ENCODE results near the gene CLEC4D. TPM values are rescaled to one million over a fixed set of nuclear protein-coding genes. Genes with fewer than 3 reads are reported as not detected.

CLEC4D gene
- total RNA-seq, 1 experiment from 2014 or later = 0.42 TPM

- no peaks in the 10 kb centered on the region for H3K27me3 ChIP-seq (ENCODE audit: insufficient read depth, low read length)
- H2BK5ac ChIP-seq (ENCODE audit: insufficient read length, low read length) = no peak overlapping the region
- no peak overlapping the region for H3K4me2 ChIP-seq (ENCODE audit: insufficient read depth, insufficient read length, low read length)
- no peak overlapping the region for H4K91ac ChIP-seq (ENCODE audit: insufficient read length, low read depth, low read length)
- H2BK12ac ChIP-seq (ENCODE audit: insufficient read length, low read depth, low read length) = no peak overlapping the region
- no peak overlapping the region for H2BK20ac ChIP-seq (ENCODE audit: low read depth, low read length, poor library complexity, severe bottlenecking)
- H3K27me3 Mint-ChIP-seq (ENCODE audit: low read depth) = no peaks in the 10 kb centered on the region
- no peak overlapping the region for H3K23ac ChIP-seq (ENCODE audit: insufficient read length, low read depth, low read length)
- H3K9ac ChIP-seq (ENCODE audit: extremely low read depth, insufficient read length, low read length) = no peak overlapping the region
- no peak overlapping the region for H2AFZ ChIP-seq (ENCODE audit: low read length)
- no peak overlapping the region for H4K5ac ChIP-seq (ENCODE audit: insufficient read length, low read depth, low read length)
- peaks cover 7 to 15% of the 10 kb centered on the region in 2 experiments for H3K9me3 Mint-ChIP-seq
- H3K27ac Mint-ChIP-seq = no peak overlapping the region
- H3K79me2 ChIP-seq (ENCODE audit: insufficient read depth, low read length) = no peaks in the 10 kb centered on the region
- no peaks in the 10 kb centered on the region for H3K23me2 ChIP-seq (ENCODE audit: insufficient read length, low read depth, low read length, poor library complexity, severe bottlenecking)
- no peak overlapping the region for H3K14ac ChIP-seq (ENCODE audit: insufficient read depth, low read length)
- no peak overlapping the region for H3T11ph ChIP-seq (ENCODE audit: low read length)
- no peaks in the 10 kb centered on the region for H4K20me1 ChIP-seq (ENCODE audit: control insufficient read depth, insufficient read depth, insufficient read length)
- H3K36me3 Mint-ChIP-seq (ENCODE audit: insufficient read depth in 1 of 3, low read depth in 3 of 3) = peaks cover 0 to 16% (median 11%) of the 10 kb centered on the region in 3 experiments; a peak in 5 of 7 replicates
- no peak overlapping the region for H4K8ac ChIP-seq (replicated peaks; ENCODE audit: insufficient read length, low read depth, low read length)
- no peak overlapping the region for H2BK15ac ChIP-seq (ENCODE audit: low read depth, low read length)
- no peak for TF ChIP-seq CTCF (conservative IDR thresholded peaks at IDR 0.05)
- no peaks in the 10 kb centered on the region; the same call in 1 of the 2 replicates for H3K4me1 ChIP-seq (ENCODE audit: insufficient read depth, low read length)
- H3K79me1 ChIP-seq (ENCODE audit: insufficient read depth, low read depth, low read length, poor library complexity, severe bottlenecking) = no peaks in the 10 kb centered on the region
- H3K4me1 Mint-ChIP-seq = peaks cover 40 to 41% of the 10 kb centered on the region in 2 experiments
- no peak overlapping the region for H3K56ac ChIP-seq (ENCODE audit: insufficient read length, low read depth, low read length)
- DNase-seq = no peak
- no peak overlapping the region for H3K18ac ChIP-seq (ENCODE audit: insufficient read length, low read depth, low read length)
- no peak overlapping the region for H2AK5ac ChIP-seq (ENCODE audit: insufficient read length, low read length)
- WGBS (ENCODE audit: extremely low coverage, insufficient read length, low lambda C conversion rate) = no CpG with 5 or more reads among the region's 4 CpGs
- H3K4ac ChIP-seq (ENCODE audit: low read depth, low read length) = no peak overlapping the region
- no peak overlapping the region for H2BK120ac ChIP-seq (ENCODE audit: low read depth, low read length, poor library complexity, severe bottlenecking)
- no peak overlapping the region for H3K4me3 Mint-ChIP-seq
- H3K9me3 ChIP-seq (ENCODE audit: control insufficient read depth, low read depth, low read length) = no peaks in the 10 kb centered on the region
- no peak overlapping the region for H3K27ac ChIP-seq (ENCODE audit: insufficient read length, low read depth, low read length)
Measured at GRCh38 chr12:8561011-8561410, 47.7 kb downstream of the CLEC4D start.
